Measurements from ENCODE around the gene SGMS1. TPM values are rescaled to one million over a fixed set of nuclear protein-coding genes. Genes with fewer than 3 reads are reported as not detected.

Gene SGMS1
- total and polyA plus RNA-seq, 2 experiments from 2014 or later, result 15.0 to 34.7 TPM

- peaks cover 81% of the 10 kb centered on the region for H3K4me1 Mint-ChIP-seq
- H3K9me3 Mint-ChIP-seq, result no peaks in the 10 kb centered on the region
- TF ChIP-seq CREB1 (CRISPR knock-in tag; IDR thresholded peaks at IDR 0.05; ENCODE audit: low read depth) (no peak), CTCF (conservative IDR thresholded peaks at IDR 0.05; ENCODE audit: low read depth in 2 of 2) (no peak), JUNB (IDR thresholded peaks at IDR 0.05; ENCODE audit: unreplicated experiment) (no peak)
Observed at GRCh38 chr10:50576245-50576815, 47.4 kb downstream of the SGMS1 start.

GRCh38 chr10:50575477-50576244, 48.1 kb downstream of the SGMS1 start:
- Mint-ChIP-seq H3K4me1 (peaks cover 77% of the 10 kb centered on the region), H3K27me3 (ENCODE audit: insufficient read depth, low read depth, poor library complexity) (no peaks in the 10 kb centered on the region), H3K36me3 (ENCODE audit: low read depth) (no peaks in the 10 kb centered on the region), H3K27ac (peak overlapping the region; percentile 14), H3K4me3 (no peak overlapping the region), H3K9me3 (no peaks in the 10 kb centered on the region)
- peaks cover 79% of the 10 kb centered on the region for H3K79me2 ChIP-seq (replicated peaks; ENCODE audit: insufficient read depth)
- H3K27me3 ChIP-seq (ENCODE audit: insufficient read depth), result no peaks in the 10 kb centered on the region
- H4K20me1 ChIP-seq (replicated peaks; ENCODE audit: insufficient read depth), result no peaks in the 10 kb centered on the region; the same call in 1 of the 2 replicates
- no peak overlapping the region for H3K4me3 ChIP-seq
- H2AFZ ChIP-seq, result no peak overlapping the region
- no peaks in the 10 kb centered on the region for H3K9me2 ChIP-seq (ENCODE audit: insufficient read depth)
- no peaks in the 10 kb centered on the region for H3F3A ChIP-seq (replicated peaks; ENCODE audit: low read depth)
- H3K4me1 ChIP-seq (ENCODE audit: insufficient read depth), result peaks cover 70% of the 10 kb centered on the region
- H3K4me2 ChIP-seq, result no peak overlapping the region
- DNase-seq (ENCODE audit: low spot score) (no peak), ATAC-seq (no peak)
- no peaks in the 10 kb centered on the region for H3K36me3 ChIP-seq (ENCODE audit: insufficient read depth)
- H3K27ac ChIP-seq (ENCODE audit: low read depth), result no peak overlapping the region
- TF ChIP-seq CREB1 (CRISPR knock-in tag; IDR thresholded peaks at IDR 0.05; ENCODE audit: low read depth) (no peak), EZH2phosphoT487 (IDR thresholded peaks at IDR 0.05; ENCODE audit: unreplicated experiment) (no peak), JUNB (IDR thresholded peaks at IDR 0.05; ENCODE audit: unreplicated experiment) (no peak), STAT1 (IDR thresholded peaks at IDR 0.05; ENCODE audit: unreplicated experiment) (no peak), ETS1 (IDR thresholded peaks at IDR 0.05) (no peak), POLR2AphosphoS5 (IDR thresholded peaks at IDR 0.05; ENCODE audit: low read depth) (no peak), ZNF331 (CRISPR knock-in tag; IDR thresholded peaks at IDR 0.05; ENCODE audit: low read depth) (no peak), REST (IDR thresholded peaks at IDR 0.05; ENCODE audit: unreplicated experiment) (no peak), ZNF114 (CRISPR knock-in tag; IDR thresholded peaks at IDR 0.05) (no peak)

More at GRCh38 chr10:50576245-50576815, 47.4 kb downstream of the SGMS1 start:
- no peak overlapping the region for H3K27ac ChIP-seq (ENCODE audit: low read depth)
- no peak for ATAC-seq
- Mint-ChIP-seq H3K27me3 (ENCODE audit: insufficient read depth, low read depth, poor library complexity) (no peaks in the 10 kb centered on the region), H3K27ac (peak overlapping the region; percentile 14), H3K36me3 (ENCODE audit: low read depth) (no peaks in the 10 kb centered on the region), H3K4me3 (no peak overlapping the region)
- no peaks in the 10 kb centered on the region for H3K36me3 ChIP-seq (ENCODE audit: insufficient read depth)
- no peaks in the 10 kb centered on the region for H3K9me2 ChIP-seq (ENCODE audit: insufficient read depth)
- H3K27me3 ChIP-seq (ENCODE audit: insufficient read depth), result no peaks in the 10 kb centered on the region
- H3K4me1 ChIP-seq (ENCODE audit: insufficient read depth), result peaks cover 71% of the 10 kb centered on the region
- H3K79me2 ChIP-seq (replicated peaks; ENCODE audit: insufficient read depth), result peaks cover 74% of the 10 kb centered on the region
- H2AFZ ChIP-seq, result no peak overlapping the region
- no peak overlapping the region for H3K4me3 ChIP-seq
- H3F3A ChIP-seq (replicated peaks; ENCODE audit: low read depth), result no peaks in the 10 kb centered on the region
- H3K4me2 ChIP-seq, result no peak overlapping the region
- no peak for DNase-seq (ENCODE audit: low spot score)
- no peaks in the 10 kb centered on the region for H4K20me1 ChIP-seq (replicated peaks; ENCODE audit: insufficient read depth)
